ENCODE results near the gene EXOC4. TPM values are rescaled to one million over a fixed set of nuclear protein-coding genes. Genes with fewer than 3 reads are reported as not detected.

Gene EXOC4
- total RNA-seq, 1 donor from 2014 or later: 51.6 TPM

DNA sequence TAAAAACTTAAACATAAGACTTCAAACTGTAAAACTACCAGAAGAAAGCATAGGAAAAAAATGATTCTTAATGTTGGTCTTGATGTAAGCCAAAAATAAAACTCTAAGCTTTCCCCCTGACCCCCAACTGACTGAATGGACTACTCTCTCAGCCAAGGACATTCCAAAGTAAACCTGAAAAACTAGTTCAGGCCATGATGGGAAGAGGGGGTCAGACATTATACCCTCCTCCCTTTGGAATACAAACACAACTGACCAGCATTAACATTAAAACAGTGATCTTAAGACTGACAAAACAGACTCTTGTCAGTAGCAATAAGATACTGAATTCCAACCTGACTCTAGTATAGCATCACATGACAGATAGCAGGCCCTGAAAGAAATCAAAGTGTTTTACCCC, 860.8 kb downstream of the EXOC4 start:
- TF ChIP-seq CTCF (IDR thresholded peaks at IDR 0.05; ENCODE audit: insufficient read depth, low read length, poor library complexity, severe bottlenecking): no peak
- Histone ChIP-seq H3K36me3 (ENCODE audit: control insufficient read depth, insufficient read depth, low read length) (no peaks in the 10 kb centered on the region), H3K27me3 (ENCODE audit: control insufficient read depth, insufficient read depth, low read length) (no peaks in the 10 kb centered on the region), H3K4me3 (ENCODE audit: low read depth, low read length) (no peak overlapping the region)
- DNase-seq (ENCODE audit: low read depth): no peak

DNA sequence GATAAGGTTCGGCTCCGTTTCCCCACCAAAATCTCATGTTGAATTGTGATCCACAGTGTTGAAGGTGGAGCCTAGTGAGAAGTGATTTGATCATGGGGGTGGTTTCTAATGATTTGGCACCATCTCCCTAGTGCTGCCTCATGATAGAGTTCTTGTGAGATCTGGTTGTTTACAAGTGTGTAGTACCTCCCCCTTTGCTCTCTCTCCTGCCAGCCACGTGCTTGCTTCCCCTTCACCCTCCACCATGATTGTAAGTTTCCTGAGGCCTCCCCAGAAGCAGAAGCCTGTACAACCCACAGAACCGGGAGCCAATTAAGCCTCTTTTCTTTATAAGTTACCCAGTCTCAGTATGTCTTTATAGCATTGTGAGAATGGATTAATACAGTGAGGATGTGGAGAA, 862.1 kb downstream of the EXOC4 start:
- H3K27me3 ChIP-seq (ENCODE audit: control insufficient read depth, insufficient read depth, low read length): no peaks in the 10 kb centered on the region
- no peak overlapping the region for H3K4me3 ChIP-seq (ENCODE audit: low read depth, low read length)
- no peaks in the 10 kb centered on the region for H3K36me3 ChIP-seq (ENCODE audit: control insufficient read depth, insufficient read depth, low read length)
- no peak for TF ChIP-seq CTCF (IDR thresholded peaks at IDR 0.05; ENCODE audit: insufficient read depth, low read length, poor library complexity, severe bottlenecking)
- no peak for DNase-seq (ENCODE audit: low read depth)

Other genes starting within 250 kb of the EXOC4 start
- 78.7 and 119 TPM in 2 replicates for gene CHCHD3, start 171.0 kb upstream of the EXOC4 start, total RNA-seq